ENCODE results near the gene FNTB.
A peak's percentile ranks its signal among the peaks of the same experiment; 100 is the strongest.

Gene FNTB

GRCh38 chr14:64971943-64972791 is 14.5 kb upstream of the FNTB start, which contains the start of gene RAB15:
RAB15 (minus strand) TSS chr14:64972336; CDS start chr14:64972076, 260 bp downstream.
- no peak for TF ChIP-seq CTCF (IDR thresholded peaks at IDR 0.05; ENCODE audit: low read depth, low read length)
- H3K4me3 ChIP-seq (ENCODE audit: low read depth, low read length), result peak within 1 kb of the TSS; percentile 71
- DNase-seq (ENCODE audit: low read depth, low spot score), result no peak
- in situ Hi-C loops (cut with HindIII; ENCODE audit: low sequenced_read_pairs), result no loop called here

GRCh38 chr14:64973026-64973442 is 13.7 kb upstream of the FNTB start:
- in situ Hi-C loops (cut with HindIII; ENCODE audit: low sequenced_read_pairs), result no loop called here
- no peak for DNase-seq (ENCODE audit: low read depth, low spot score)
- peak overlapping the region; percentile 63 for H3K4me3 ChIP-seq (ENCODE audit: low read depth, low read length)
- no peak for TF ChIP-seq CTCF (IDR thresholded peaks at IDR 0.05; ENCODE audit: low read depth, low read length)

- in situ Hi-C loops (cut with HindIII; ENCODE audit: low sequenced_read_pairs), result no loop called here
- no peak for DNase-seq (ENCODE audit: low read depth, low spot score)
- no peak for TF ChIP-seq CTCF (IDR thresholded peaks at IDR 0.05; ENCODE audit: low read depth, low read length)
Measured at GRCh38 chr14:64973826-64974225, 12.9 kb upstream of the FNTB start.

GRCh38 chr14:64974563-64974962 is 12.1 kb upstream of the FNTB start:
- in situ Hi-C loops (cut with HindIII; ENCODE audit: low sequenced_read_pairs), result no loop called here
- no peak overlapping the region for H3K4me3 ChIP-seq (ENCODE audit: low read depth, low read length)

More at GRCh38 chr14:64973826-64974225, 12.9 kb upstream of the FNTB start:
- no peak overlapping the region for H3K4me3 ChIP-seq (ENCODE audit: low read depth, low read length)

GRCh38 chr14:64979336-64980074 is 7.2 kb upstream of the FNTB start:
- peak; percentile 60 for DNase-seq (ENCODE audit: low read depth, low spot score)
- TF ChIP-seq CTCF (IDR thresholded peaks at IDR 0.05; ENCODE audit: low read depth, low read length), result no peak
- no peak overlapping the region for H3K4me3 ChIP-seq (ENCODE audit: low read depth, low read length)
- in situ Hi-C loops (cut with HindIII; ENCODE audit: low sequenced_read_pairs), result no loop called here

More at GRCh38 chr14:64974563-64974962, 12.1 kb upstream of the FNTB start:
- no peak for DNase-seq (ENCODE audit: low read depth, low spot score)
- no peak for TF ChIP-seq CTCF (IDR thresholded peaks at IDR 0.05; ENCODE audit: low read depth, low read length)

- peak; percentile 72 for DNase-seq (ENCODE audit: low read depth, low spot score)
- peak overlapping the region; percentile 17 for H3K4me3 ChIP-seq (ENCODE audit: low read depth, low read length)
- in situ Hi-C loops (cut with HindIII; ENCODE audit: low sequenced_read_pairs), result no loop called here
- TF ChIP-seq CTCF (IDR thresholded peaks at IDR 0.05; ENCODE audit: low read depth, low read length), result peak; percentile 68
Measured at GRCh38 chr14:64983439-64984310, 3.0 kb upstream of the FNTB start.
